Measurements from ENCODE around the gene CYP4F12. TPM values are rescaled to one million over a fixed set of nuclear protein-coding genes. Genes with fewer than 3 reads are reported as not detected.

The CYP4F12 gene
- total RNA-seq, 2 experiments from 2014 or later = 0.75 to 1.0 TPM

- H3K27ac Mint-ChIP-seq = no peak overlapping the region
- DNase-seq = no peak
- Histone ChIP-seq H3K4me3 (ENCODE audit: low read length) (no peak overlapping the region), H3K27ac (ENCODE audit: low read depth in 1 of 2, low read length in 2 of 2) (no peak overlapping the region), H3K27me3 (ENCODE audit: control insufficient read depth in 1 of 2, insufficient read depth in 2 of 2, low read length in 2 of 2) (peaks cover 5% of the 10 kb centered on the region in 2 experiments), H3K9me3 (ENCODE audit: control insufficient read depth in 1 of 2, insufficient read depth in 1 of 2, low read length in 2 of 2) (peaks cover 5 to 11% of the 10 kb centered on the region in 2 experiments), H3K4me1 (ENCODE audit: insufficient read depth, low read length) (no peaks in the 10 kb centered on the region), H3K36me3 (ENCODE audit: insufficient read depth, low read length) (no peaks in the 10 kb centered on the region)
- CTCF ChIA-PET = no interaction called here
- H3K4me3 Mint-ChIP-seq = no peak overlapping the region
- no peak for TF ChIP-seq CTCF (IDR thresholded peaks at IDR 0.05)
- H3K9me3 Mint-ChIP-seq = peaks cover 12% of the 10 kb centered on the region
- intact Hi-C loops (cut with DNase I, micrococcal nuclease) = no loop called here
- no peak for ATAC-seq (ENCODE audit: poor library complexity)
- no peaks in the 10 kb centered on the region for H3K4me1 Mint-ChIP-seq (ENCODE audit: low read depth)
- no peaks in the 10 kb centered on the region for H3K36me3 Mint-ChIP-seq (ENCODE audit: low read depth)
- H3K27me3 Mint-ChIP-seq = peaks cover 41% of the 10 kb centered on the region
- POLR2A ChIA-PET = no interaction called here
These were observed 67.9 kb downstream of the CYP4F12 start for GRCh38 chr19:15740785-15741184.

Other genes starting within 250 kb of the CYP4F12 start
- 10 to 100 TPM; 12.9 to 14.3 TPM for gene WIZ, start 223.1 kb upstream of the CYP4F12 start, total RNA-seq
- gene RASAL3, start 208.5 kb upstream of the CYP4F12 start, total RNA-seq = 10 to 100 TPM; 91.8 to 92.8 TPM
- gene PGLYRP2, start 193.6 kb upstream of the CYP4F12 start, total RNA-seq = not detected
- gene CYP4F22, start 164.6 kb upstream of the CYP4F12 start, total RNA-seq = under 1 TPM; 0.19 to 0.28 TPM
- gene CYP4F8, start 57.9 kb upstream of the CYP4F12 start, total RNA-seq = not detected
- not detected for gene CYP4F3, start 32.2 kb upstream of the CYP4F12 start, total RNA-seq
- not detected for gene OR10H2, start 54.9 kb downstream of the CYP4F12 start, total RNA-seq
- gene OR10H3, start 64.9 kb downstream of the CYP4F12 start, total RNA-seq = not detected
- not detected for gene OR10H5, start 114.6 kb downstream of the CYP4F12 start, total RNA-seq
- gene OR10H1, start 142.6 kb downstream of the CYP4F12 start, total RNA-seq = under 1 TPM in 1 of 2 experiments, not detected in 1; 0.08 TPM
- not detected for gene CYP4F2, start 225.0 kb downstream of the CYP4F12 start, total RNA-seq

All from CD4-positive, alpha-beta T cell (primary cell).